ENCODE data around the gene COBL.

COBL gene

GRCh38 chr7:51306761-51307160 is 9.8 kb downstream of the COBL start:
- no peak for FAIRE-seq

- FAIRE-seq = no peak
Observed at GRCh38 chr7:51304729-51305128, 11.9 kb downstream of the COBL start.

- no peak for FAIRE-seq
Observed at GRCh38 chr7:51303142-51303525, 13.5 kb downstream of the COBL start.

- no peak for FAIRE-seq
Observed at GRCh38 chr7:51301806-51302205, 14.8 kb downstream of the COBL start.

- FAIRE-seq = no peak
Observed at GRCh38 chr7:51300762-51301674, 15.6 kb downstream of the COBL start.

- no peak for FAIRE-seq
Observed at GRCh38 chr7:51299391-51300133, 17.0 kb downstream of the COBL start.

- FAIRE-seq = no peak
Observed at GRCh38 chr7:51298912-51299311, 17.7 kb downstream of the COBL start.

- no peak for FAIRE-seq
Observed at GRCh38 chr7:51297986-51298385, 18.6 kb downstream of the COBL start.

GRCh38 chr7:51295440-51296245 is 21.0 kb downstream of the COBL start:
- no peak for FAIRE-seq

GRCh38 chr7:51292596-51292995 is 24.0 kb downstream of the COBL start:
- no peak for FAIRE-seq

- no peak for FAIRE-seq
Observed at GRCh38 chr7:51290702-51291540, 25.7 kb downstream of the COBL start.

- no peak for FAIRE-seq
Observed at GRCh38 chr7:51290304-51290637, 26.3 kb downstream of the COBL start.

GRCh38 chr7:51289623-51290303 is 26.8 kb downstream of the COBL start:
- FAIRE-seq = no peak

- FAIRE-seq = no peak
Observed at GRCh38 chr7:51288896-51289622, 27.6 kb downstream of the COBL start.

GRCh38 chr7:51286401-51286800 is 30.2 kb downstream of the COBL start:
- FAIRE-seq = no peak

- no peak for FAIRE-seq
Observed at GRCh38 chr7:51280156-51280555, 36.5 kb downstream of the COBL start.

- no peak for FAIRE-seq
Observed at GRCh38 chr7:51279391-51280023, 37.1 kb downstream of the COBL start.

- no peak for FAIRE-seq
Observed at GRCh38 chr7:51278797-51279196, 37.8 kb downstream of the COBL start.

GRCh38 chr7:51276967-51277366 is 39.6 kb downstream of the COBL start:
- FAIRE-seq = no peak

- no peak for FAIRE-seq
Observed at GRCh38 chr7:51276091-51276605, 40.5 kb downstream of the COBL start.
